SU-DHL-6 (cell line): ENCODE data around the gene KAZN.

ENCODE experiments used
- CTCF ChIP-seq: fragments of 200-600 bp; sonication (generic); IDR thresholded peaks from one replicate; pipeline ENCODE4 v1.5.1; 2017; ENCODE audit warnings: antibody characterized with exemption, mild to moderate bottlenecking, low read length, moderate library complexity; ENCODE audit not compliant: insufficient read depth, poor library complexity, severe bottlenecking
- EZH2phosphoT487 ChIP-seq: fragments of 200-600 bp; sonication (generic), shearing (Covaris generic); conservative IDR thresholded peaks from 2 replicates; pipeline ENCODE4 v1.6.1; 2018; ENCODE audit warnings: mild to moderate bottlenecking, antibody characterized with exemption, low read length, moderate library complexity, mixed read lengths

GRCh38 chr1:14598007-14598497, 433 bp upstream of the KAZN start:
- TF ChIP-seq CTCF (no peak), EZH2phosphoT487 (no peak)
